NB4 (cell line): ENCODE data around the gene COL26A1.

Source experiments
- MYC ChIP-seq: IDR thresholded peaks from 2 replicates; pipeline ENCODE4 v1.6.1; 2011; ENCODE audit warnings: low read depth, low read length
- POLR2A ChIP-seq: IDR thresholded peaks from 2 replicates; pipeline ENCODE4 v1.6.1; 2011; ENCODE audit warnings: mild to moderate bottlenecking; ENCODE audit not compliant: insufficient read length; ENCODE audit errors: extremely low read depth
- TF ChIP-seq, protein P1 (sequence below): IDR thresholded peaks from one replicate; pipeline ENCODE4 v1.5.1; 2012; ENCODE audit warnings: low read depth, low read length

- TF ChIP-seq, protein P1, sequence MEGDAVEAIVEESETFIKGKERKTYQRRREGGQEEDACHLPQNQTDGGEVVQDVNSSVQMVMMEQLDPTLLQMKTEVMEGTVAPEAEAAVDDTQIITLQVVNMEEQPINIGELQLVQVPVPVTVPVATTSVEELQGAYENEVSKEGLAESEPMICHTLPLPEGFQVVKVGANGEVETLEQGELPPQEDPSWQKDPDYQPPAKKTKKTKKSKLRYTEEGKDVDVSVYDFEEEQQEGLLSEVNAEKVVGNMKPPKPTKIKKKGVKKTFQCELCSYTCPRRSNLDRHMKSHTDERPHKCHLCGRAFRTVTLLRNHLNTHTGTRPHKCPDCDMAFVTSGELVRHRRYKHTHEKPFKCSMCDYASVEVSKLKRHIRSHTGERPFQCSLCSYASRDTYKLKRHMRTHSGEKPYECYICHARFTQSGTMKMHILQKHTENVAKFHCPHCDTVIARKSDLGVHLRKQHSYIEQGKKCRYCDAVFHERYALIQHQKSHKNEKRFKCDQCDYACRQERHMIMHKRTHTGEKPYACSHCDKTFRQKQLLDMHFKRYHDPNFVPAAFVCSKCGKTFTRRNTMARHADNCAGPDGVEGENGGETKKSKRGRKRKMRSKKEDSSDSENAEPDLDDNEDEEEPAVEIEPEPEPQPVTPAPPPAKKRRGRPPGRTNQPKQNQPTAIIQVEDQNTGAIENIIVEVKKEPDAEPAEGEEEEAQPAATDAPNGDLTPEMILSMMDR, result no peak
- TF ChIP-seq POLR2A (no peak), MYC (no peak)
Observed at GRCh38 chr7:101575168-101575567, 212.5 kb downstream of the COL26A1 start.
